Endometrium (tissue), 2 donors: ENCODE measurements around the gene CYSTM1.

ENCODE experiments used
- FAIRE-seq: peaks from 2 replicates; lab custom pipeline; 2012; peaks lifted over from hg19 to GRCh38; lab: Jason Lieb, UNC
- donor health status: control.
- donor health status: control.

CYSTM1 gene

GRCh38 chr5:140259500-140259899 is 84.5 kb downstream of the CYSTM1 start:
- no peak for FAIRE-seq

GRCh38 chr5:140260089-140260656 is 85.2 kb downstream of the CYSTM1 start:
- no peak for FAIRE-seq

- FAIRE-seq, result peak; percentile 33
Observed at GRCh38 chr5:140261403-140262171, 86.6 kb downstream of the CYSTM1 start.

DNA sequence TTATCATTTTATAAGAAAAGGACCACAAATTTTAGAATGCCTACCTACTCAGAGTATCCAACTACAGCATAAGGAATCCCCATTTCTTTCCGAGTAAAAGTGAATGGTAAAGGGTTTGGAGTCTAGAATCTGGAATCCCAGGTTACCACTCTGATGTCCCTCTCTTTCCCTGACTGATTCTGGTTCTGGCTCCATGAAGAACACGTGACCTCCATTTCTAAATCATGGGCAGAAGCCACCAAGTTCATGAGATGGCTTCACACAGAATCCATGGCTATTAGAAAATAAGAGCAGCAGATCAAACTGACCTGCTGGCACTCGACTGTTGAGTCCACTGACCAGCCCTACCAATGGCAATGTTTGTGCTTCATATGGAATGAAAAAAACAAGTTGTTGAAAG is 87.2 kb downstream of the CYSTM1 start:
- no peak for FAIRE-seq

DNA sequence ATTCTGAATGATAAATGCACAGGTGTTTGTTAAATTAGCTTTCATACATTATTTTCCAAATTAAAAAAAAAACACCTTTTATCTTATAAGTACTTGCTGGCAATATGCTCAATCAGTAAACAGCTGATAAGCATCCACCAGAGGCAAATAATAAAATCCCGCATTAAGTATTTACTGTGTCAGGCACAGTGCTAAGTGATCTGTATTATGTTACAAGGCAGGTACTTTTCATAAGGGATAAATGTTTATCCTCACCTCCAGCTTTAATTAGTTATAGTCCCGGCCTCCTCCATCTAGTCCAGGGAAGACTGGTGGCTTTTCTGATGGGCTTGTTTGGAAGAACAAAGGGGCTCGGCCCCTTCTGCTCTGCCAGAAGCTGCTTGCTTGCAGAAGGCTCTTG is 87.9 kb downstream of the CYSTM1 start:
- FAIRE-seq, result no peak

- FAIRE-seq, result no peak
Observed at GRCh38 chr5:140265845-140266244, 90.9 kb downstream of the CYSTM1 start.

GRCh38 chr5:140266471-140267200 is 91.6 kb downstream of the CYSTM1 start:
- no peak for FAIRE-seq

GRCh38 chr5:140267201-140267540 is 92.2 kb downstream of the CYSTM1 start:
- no peak for FAIRE-seq

- FAIRE-seq, result no peak
Observed at GRCh38 chr5:140267559-140268018, 92.6 kb downstream of the CYSTM1 start.

DNA sequence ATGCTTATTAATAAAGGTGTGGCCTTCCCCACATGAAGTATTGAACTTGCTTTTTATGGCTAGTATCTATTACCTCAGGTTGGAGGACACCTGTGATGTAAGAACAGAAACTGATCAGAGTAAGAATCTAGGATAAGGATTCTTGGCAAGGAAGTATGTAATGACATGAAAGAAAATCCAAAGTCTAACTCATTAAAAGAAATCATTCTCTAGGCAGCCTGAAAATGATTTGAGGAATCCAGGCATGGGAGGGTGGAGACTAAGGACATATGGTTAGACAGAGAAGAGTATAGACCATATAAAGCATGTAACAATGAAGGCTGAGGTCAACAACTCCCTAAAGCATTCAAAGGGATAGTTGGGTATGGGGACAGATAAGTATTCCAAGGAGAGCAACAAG is 95.0 kb downstream of the CYSTM1 start:
- FAIRE-seq, result no peak

- FAIRE-seq, result no peak
Observed at GRCh38 chr5:140273401-140273877, 98.5 kb downstream of the CYSTM1 start.

DNA sequence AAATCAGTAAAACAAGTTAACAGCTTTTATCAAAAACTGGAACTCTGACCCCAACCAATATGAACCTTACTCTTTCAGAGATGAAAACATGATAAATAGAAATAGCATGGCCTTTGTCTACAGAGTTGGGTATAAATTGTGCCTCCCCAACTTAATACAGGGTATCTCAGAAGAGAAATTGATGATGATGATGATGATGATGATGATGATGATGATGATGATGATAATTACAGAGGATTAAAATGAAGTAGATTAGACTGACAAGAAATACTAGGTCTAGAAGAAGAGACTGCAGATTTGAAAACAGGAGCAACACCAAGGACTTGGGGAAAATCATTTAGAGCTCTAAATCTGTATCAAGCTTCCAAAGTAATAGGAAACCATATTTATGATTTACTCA is 100.8 kb downstream of the CYSTM1 start:
- no peak for FAIRE-seq

DNA sequence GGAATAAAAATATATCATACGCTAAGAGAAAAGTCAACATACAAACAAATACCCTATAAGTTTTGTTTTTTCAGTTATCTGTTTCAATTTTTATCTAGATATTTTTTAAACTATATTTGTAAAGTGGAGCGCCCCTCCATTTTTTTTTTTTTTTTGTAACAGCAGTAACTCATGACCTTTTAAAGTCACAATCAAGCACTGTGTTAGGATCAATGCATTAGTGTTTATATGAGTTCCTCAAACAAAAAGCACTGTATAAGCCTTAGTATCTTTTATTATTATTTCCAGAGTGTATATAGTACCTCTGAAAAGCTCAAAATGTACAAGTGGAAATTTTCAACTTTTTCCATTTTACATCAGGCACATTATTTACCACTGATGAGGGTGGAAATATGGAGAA is 107.3 kb downstream of the CYSTM1 start:
- no peak for FAIRE-seq

DNA sequence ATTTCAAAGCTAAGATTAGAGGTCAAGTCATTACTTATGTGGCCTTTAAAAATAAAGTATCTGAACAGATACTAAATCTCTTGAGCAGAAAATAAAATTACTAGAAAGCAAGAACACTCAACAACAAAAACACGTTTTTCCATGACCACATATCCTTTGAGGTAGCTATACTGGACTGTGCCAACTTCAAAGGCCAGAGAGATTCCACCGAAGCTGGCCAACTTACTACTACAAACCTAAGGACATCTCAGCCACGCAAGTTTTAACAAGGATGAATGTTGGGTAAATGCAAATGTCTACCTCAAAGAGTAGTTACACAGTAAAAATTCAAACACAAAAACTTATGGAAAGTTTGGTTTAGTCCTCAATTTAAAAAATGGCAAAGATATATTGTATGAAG is 109.0 kb downstream of the CYSTM1 start:
- FAIRE-seq, result no peak

GRCh38 chr5:140286424-140286823 is 111.4 kb downstream of the CYSTM1 start:
- no peak for FAIRE-seq

GRCh38 chr5:140287801-140288521 is 113.0 kb downstream of the CYSTM1 start:
- no peak for FAIRE-seq

GRCh38 chr5:140292212-140293036 is 117.4 kb downstream of the CYSTM1 start:
- FAIRE-seq, result no peak
